K562 (cell line): ENCODE measurements around the gene MEIKIN. TPM values are rescaled to one million over a fixed set of nuclear protein-coding genes. Genes with fewer than 3 reads are reported as not detected.

ENCODE experiments used
- CHAMP1 ChIP-seq: fragments of 450-650 bp; IDR thresholded peaks from 2 replicates; pipeline ENCODE4 v1.6.1; 2016; ENCODE audit warnings: mild to moderate bottlenecking
- FOXJ3 ChIP-seq: sonication (generic); formaldehyde crosslinking; IDR thresholded peaks from 2 replicates; pipeline ENCODE4 v1.4.0; 2020; ENCODE audit warnings: mild to moderate bottlenecking, missing genetic modification reagents
- NFXL1 ChIP-seq: fragments of 450-650 bp; formaldehyde crosslinking; IDR thresholded peaks from 2 replicates; pipeline ENCODE4 v1.4.0; 2021; ENCODE audit warnings: mild to moderate bottlenecking
- POLR2AphosphoS2 ChIP-seq: IDR thresholded peaks from 2 replicates; pipeline ENCODE4 v1.6.1; 2012; ENCODE audit warnings: low read length, improper control_type of control experiment
- PTRF ChIP-seq: fragments of 450-650 bp; IDR thresholded peaks from 2 replicates; pipeline ENCODE4 v1.6.1; 2016; ENCODE audit warnings: mild to moderate bottlenecking, missing genetic modification characterization, missing compliant biosample characterization
- RBM15 ChIP-seq: fragments of 200-400 bp; formaldehyde crosslinking; IDR thresholded peaks from 2 replicates; pipeline ENCODE4 v1.6.1; 2018; ENCODE audit warnings: mild to moderate bottlenecking, low read length, moderate library complexity; ENCODE audit not compliant: insufficient read depth
- SRSF7 ChIP-seq: fragments of 200-400 bp; formaldehyde crosslinking; optimal IDR thresholded peaks from 2 replicates; pipeline ENCODE3; 2017; ENCODE audit warnings: mild to moderate bottlenecking, low read depth, low read length
- ZNF395 ChIP-seq: fragments of 200-800 bp; sonication (Bioruptor generic); IDR thresholded peaks from 2 replicates; pipeline ENCODE4 v1.6.1; 2017; ENCODE audit warnings: missing genetic modification characterization, missing compliant biosample characterization
- polyA plus RNA-seq, 8 experiments: library from polyadenylated mRNA; depleted of rRNA in 4 of 8; stranded (reverse) in 5 of 8; unstranded in 3 of 8; fragments of >200 nt; fragmentation: Nextera tagmentation in 2 of 8; fragmentation: Illumina TruSeq in 1 of 8; extraction: Ambion mirVana in 2 of 8; extraction: Trizol in 1 of 8; gene quantifications; 2 replicates each; pipeline versions ENCODE4 v1.2.1 to v1.2.3, GENCODE V29; 2011 to 2014; ENCODE audit warnings: inconsistent platforms in 1 of 8, missing spikeins in 1 of 8
- total RNA-seq, 7 experiments: library from RNA; depleted of rRNA in 6 of 7; stranded (reverse); fragments of >200 nt in 6 of 7; fragmentation: Illumina TruSeq in 2 of 7; extraction: Trizol in 2 of 7; gene quantifications; 2 replicates each; pipeline versions ENCODE4 v1.2.1 to v1.2.3, GENCODE V29; 2011 to 2021; ENCODE audit warnings: low replicate concordance in 1 of 7
- TF ChIP-seq, protein P1 (sequence below): fragments of 200-600 bp; sonication (generic); IDR thresholded peaks from one replicate; pipeline ENCODE4 v1.6.1; 2012; ENCODE audit warnings: mild to moderate bottlenecking, low read depth, low read length, inconsistent platforms
- TF ChIP-seq, protein P2 (sequence below): sonication (generic); formaldehyde crosslinking; IDR thresholded peaks from 2 replicates; pipeline ENCODE4 v1.8.0; 2022; ENCODE audit warnings: mild to moderate bottlenecking, missing genetic modification reagents

Gene MEIKIN
- total and polyA plus RNA-seq, 9 of the 15 experiments (the other 6 are each of a cell fraction or from before 2014, with no cell fraction given): 0.18 TPM; not detected in 8

GRCh38 chr5:131994533-131995226 is 49.2 kb upstream of the MEIKIN start (continued):
- TF ChIP-seq, protein P1, sequence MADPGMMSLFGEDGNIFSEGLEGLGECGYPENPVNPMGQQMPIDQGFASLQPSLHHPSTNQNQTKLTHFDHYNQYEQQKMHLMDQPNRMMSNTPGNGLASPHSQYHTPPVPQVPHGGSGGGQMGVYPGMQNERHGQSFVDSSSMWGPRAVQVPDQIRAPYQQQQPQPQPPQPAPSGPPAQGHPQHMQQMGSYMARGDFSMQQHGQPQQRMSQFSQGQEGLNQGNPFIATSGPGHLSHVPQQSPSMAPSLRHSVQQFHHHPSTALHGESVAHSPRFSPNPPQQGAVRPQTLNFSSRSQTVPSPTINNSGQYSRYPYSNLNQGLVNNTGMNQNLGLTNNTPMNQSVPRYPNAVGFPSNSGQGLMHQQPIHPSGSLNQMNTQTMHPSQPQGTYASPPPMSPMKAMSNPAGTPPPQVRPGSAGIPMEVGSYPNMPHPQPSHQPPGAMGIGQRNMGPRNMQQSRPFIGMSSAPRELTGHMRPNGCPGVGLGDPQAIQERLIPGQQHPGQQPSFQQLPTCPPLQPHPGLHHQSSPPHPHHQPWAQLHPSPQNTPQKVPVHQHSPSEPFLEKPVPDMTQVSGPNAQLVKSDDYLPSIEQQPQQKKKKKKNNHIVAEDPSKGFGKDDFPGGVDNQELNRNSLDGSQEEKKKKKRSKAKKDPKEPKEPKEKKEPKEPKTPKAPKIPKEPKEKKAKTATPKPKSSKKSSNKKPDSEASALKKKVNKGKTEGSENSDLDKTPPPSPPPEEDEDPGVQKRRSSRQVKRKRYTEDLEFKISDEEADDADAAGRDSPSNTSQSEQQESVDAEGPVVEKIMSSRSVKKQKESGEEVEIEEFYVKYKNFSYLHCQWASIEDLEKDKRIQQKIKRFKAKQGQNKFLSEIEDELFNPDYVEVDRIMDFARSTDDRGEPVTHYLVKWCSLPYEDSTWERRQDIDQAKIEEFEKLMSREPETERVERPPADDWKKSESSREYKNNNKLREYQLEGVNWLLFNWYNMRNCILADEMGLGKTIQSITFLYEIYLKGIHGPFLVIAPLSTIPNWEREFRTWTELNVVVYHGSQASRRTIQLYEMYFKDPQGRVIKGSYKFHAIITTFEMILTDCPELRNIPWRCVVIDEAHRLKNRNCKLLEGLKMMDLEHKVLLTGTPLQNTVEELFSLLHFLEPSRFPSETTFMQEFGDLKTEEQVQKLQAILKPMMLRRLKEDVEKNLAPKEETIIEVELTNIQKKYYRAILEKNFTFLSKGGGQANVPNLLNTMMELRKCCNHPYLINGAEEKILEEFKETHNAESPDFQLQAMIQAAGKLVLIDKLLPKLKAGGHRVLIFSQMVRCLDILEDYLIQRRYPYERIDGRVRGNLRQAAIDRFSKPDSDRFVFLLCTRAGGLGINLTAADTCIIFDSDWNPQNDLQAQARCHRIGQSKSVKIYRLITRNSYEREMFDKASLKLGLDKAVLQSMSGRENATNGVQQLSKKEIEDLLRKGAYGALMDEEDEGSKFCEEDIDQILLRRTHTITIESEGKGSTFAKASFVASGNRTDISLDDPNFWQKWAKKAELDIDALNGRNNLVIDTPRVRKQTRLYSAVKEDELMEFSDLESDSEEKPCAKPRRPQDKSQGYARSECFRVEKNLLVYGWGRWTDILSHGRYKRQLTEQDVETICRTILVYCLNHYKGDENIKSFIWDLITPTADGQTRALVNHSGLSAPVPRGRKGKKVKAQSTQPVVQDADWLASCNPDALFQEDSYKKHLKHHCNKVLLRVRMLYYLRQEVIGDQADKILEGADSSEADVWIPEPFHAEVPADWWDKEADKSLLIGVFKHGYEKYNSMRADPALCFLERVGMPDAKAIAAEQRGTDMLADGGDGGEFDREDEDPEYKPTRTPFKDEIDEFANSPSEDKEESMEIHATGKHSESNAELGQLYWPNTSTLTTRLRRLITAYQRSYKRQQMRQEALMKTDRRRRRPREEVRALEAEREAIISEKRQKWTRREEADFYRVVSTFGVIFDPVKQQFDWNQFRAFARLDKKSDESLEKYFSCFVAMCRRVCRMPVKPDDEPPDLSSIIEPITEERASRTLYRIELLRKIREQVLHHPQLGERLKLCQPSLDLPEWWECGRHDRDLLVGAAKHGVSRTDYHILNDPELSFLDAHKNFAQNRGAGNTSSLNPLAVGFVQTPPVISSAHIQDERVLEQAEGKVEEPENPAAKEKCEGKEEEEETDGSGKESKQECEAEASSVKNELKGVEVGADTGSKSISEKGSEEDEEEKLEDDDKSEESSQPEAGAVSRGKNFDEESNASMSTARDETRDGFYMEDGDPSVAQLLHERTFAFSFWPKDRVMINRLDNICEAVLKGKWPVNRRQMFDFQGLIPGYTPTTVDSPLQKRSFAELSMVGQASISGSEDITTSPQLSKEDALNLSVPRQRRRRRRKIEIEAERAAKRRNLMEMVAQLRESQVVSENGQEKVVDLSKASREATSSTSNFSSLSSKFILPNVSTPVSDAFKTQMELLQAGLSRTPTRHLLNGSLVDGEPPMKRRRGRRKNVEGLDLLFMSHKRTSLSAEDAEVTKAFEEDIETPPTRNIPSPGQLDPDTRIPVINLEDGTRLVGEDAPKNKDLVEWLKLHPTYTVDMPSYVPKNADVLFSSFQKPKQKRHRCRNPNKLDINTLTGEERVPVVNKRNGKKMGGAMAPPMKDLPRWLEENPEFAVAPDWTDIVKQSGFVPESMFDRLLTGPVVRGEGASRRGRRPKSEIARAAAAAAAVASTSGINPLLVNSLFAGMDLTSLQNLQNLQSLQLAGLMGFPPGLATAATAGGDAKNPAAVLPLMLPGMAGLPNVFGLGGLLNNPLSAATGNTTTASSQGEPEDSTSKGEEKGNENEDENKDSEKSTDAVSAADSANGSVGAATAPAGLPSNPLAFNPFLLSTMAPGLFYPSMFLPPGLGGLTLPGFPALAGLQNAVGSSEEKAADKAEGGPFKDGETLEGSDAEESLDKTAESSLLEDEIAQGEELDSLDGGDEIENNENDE: no peak
- TF ChIP-seq CHAMP1 (peak; percentile 81; the same call in 1 of the 2 replicates), SRSF7 (no peak), RBM15 (no peak), NFXL1 (no peak), FOXJ3 (CRISPR knock-in tag) (no peak), PTRF (tag) (no peak), ZNF395 (peak; percentile 83; the same call in 1 of the 2 replicates), POLR2AphosphoS2 (no peak)
- TF ChIP-seq, protein P2, sequence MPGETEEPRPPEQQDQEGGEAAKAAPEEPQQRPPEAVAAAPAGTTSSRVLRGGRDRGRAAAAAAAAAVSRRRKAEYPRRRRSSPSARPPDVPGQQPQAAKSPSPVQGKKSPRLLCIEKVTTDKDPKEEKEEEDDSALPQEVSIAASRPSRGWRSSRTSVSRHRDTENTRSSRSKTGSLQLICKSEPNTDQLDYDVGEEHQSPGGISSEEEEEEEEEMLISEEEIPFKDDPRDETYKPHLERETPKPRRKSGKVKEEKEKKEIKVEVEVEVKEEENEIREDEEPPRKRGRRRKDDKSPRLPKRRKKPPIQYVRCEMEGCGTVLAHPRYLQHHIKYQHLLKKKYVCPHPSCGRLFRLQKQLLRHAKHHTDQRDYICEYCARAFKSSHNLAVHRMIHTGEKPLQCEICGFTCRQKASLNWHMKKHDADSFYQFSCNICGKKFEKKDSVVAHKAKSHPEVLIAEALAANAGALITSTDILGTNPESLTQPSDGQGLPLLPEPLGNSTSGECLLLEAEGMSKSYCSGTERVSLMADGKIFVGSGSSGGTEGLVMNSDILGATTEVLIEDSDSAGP (CRISPR knock-in tag): peak; percentile 28; the same call in 1 of the 2 replicates
